Calu3 (cell line): ENCODE measurements around the gene ZYX. TPM values are rescaled to one million over a fixed set of nuclear protein-coding genes. Genes with fewer than 3 reads are reported as not detected.

Source experiments
- BruUV-seq: library from RNA; stranded (reverse); fragments of 400-500 nt; replicated peaks from 2 replicates; lab custom pipeline; 2021; lab: Mats Ljungman, UMichigan
- CTCF ChIA-PET: fragments of 300-600 bp; sonication (Branson Sonifier 250); formaldehyde crosslinking; loops from one replicate; lab custom pipeline; 2022; ENCODE audit warnings: antibody characterized with exemption; lab: Charles Lee
- DNase-seq: peaks from one replicate; pipeline ENCODE4 v3.0.0; 2022
- H3K27ac Mint-ChIP-seq: one replicate; pipeline ENCODE4 v1.8.0; 2022; ENCODE audit warnings: mixed read lengths; ENCODE audit not compliant: unreplicated experiment
- H3K27me3 Mint-ChIP-seq: one replicate; pipeline ENCODE4 v1.8.0; 2022; ENCODE audit warnings: mixed read lengths; ENCODE audit not compliant: unreplicated experiment
- H3K36me3 Mint-ChIP-seq: one replicate; pipeline ENCODE4 v1.8.0; 2022; ENCODE audit warnings: mild to moderate bottlenecking, moderate library complexity, mixed read lengths; ENCODE audit not compliant: insufficient read depth, unreplicated experiment
- H3K4me1 Mint-ChIP-seq: one replicate; pipeline ENCODE4 v1.8.0; 2022; ENCODE audit warnings: mild to moderate bottlenecking, low read depth, mixed read lengths; ENCODE audit not compliant: unreplicated experiment
- H3K4me3 Mint-ChIP-seq: one replicate; pipeline ENCODE4 v1.8.0; 2022; ENCODE audit warnings: mild to moderate bottlenecking, low read depth, moderate library complexity, mixed read lengths; ENCODE audit not compliant: unreplicated experiment
- H3K9me3 Mint-ChIP-seq: one replicate; pipeline ENCODE4 v1.8.0; 2022; ENCODE audit warnings: low read depth, mixed read lengths; ENCODE audit not compliant: unreplicated experiment
- intact Hi-C: fragments of 100-400 bp; cut with micrococcal nuclease; formaldehyde crosslinking; loops from one replicate; pipeline ENCODE4 v1.10.0; 2022; ENCODE audit not compliant: unreplicated experiment
- total RNA-seq: library from RNA; stranded (reverse); gene quantifications from 2 replicates; pipeline ENCODE4 v1.2.3, GENCODE V29; 2022
- TF ChIP-seq, protein P1 (sequence below): fragments of 200-600 bp; IDR thresholded peaks from one replicate; pipeline ENCODE4 v1.8.0; 2022; ENCODE audit warnings: antibody characterized with exemption; ENCODE audit not compliant: unreplicated experiment

ZYX gene
- total RNA-seq, 1 experiment from 2014 or later, result 114 TPM

DNA sequence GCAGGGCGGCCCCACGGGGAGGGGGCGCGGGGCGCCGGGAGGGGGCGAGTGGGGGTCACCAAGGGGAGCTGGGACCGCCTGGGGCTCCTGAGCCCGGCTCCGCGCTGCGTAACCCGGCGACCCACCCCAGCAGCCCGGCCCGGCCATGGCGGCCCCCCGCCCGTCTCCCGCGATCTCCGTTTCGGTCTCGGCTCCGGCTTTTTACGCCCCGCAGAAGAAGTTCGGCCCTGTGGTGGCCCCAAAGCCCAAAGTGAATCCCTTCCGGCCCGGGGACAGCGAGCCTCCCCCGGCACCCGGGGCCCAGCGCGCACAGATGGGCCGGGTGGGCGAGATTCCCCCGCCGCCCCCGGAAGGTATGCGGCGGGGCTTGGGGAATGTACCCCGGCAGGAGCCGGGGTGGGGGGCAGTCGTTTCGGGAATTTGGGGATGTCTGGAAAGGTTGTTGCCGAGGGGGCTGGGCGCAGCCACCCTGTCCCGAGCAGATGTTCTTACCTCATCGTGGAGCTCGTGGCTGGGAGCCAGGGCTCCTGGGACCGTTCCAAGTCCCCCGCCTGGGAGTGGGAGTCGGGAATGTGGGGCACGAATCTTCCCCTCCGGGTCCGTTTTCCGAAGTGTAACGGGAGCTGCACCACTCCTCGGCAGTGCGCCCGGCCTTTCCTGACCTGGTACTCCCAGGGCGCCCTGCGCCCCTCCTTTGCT lies 431 bp downstream of the ZYX start:
- BruUV-seq, result no TSS peak
- CTCF ChIA-PET, result interaction anchor here (0.5 to 0.7 kb wide), 2 partner anchors 12 to 141 kb away, joined by 3 read pairs; no protein-coding TSS in a partner anchor
- Mint-ChIP-seq H3K27ac (no peak overlapping the region), H3K4me1 (peaks cover 21% of the 10 kb centered on the region), H3K36me3 (peaks cover 46% of the 10 kb centered on the region), H3K27me3 (no peaks in the 10 kb centered on the region), H3K9me3 (no peaks in the 10 kb centered on the region), H3K4me3 (peak overlapping the region; percentile 85)
- DNase-seq, result peak; percentile 72
- TF ChIP-seq, protein P1, sequence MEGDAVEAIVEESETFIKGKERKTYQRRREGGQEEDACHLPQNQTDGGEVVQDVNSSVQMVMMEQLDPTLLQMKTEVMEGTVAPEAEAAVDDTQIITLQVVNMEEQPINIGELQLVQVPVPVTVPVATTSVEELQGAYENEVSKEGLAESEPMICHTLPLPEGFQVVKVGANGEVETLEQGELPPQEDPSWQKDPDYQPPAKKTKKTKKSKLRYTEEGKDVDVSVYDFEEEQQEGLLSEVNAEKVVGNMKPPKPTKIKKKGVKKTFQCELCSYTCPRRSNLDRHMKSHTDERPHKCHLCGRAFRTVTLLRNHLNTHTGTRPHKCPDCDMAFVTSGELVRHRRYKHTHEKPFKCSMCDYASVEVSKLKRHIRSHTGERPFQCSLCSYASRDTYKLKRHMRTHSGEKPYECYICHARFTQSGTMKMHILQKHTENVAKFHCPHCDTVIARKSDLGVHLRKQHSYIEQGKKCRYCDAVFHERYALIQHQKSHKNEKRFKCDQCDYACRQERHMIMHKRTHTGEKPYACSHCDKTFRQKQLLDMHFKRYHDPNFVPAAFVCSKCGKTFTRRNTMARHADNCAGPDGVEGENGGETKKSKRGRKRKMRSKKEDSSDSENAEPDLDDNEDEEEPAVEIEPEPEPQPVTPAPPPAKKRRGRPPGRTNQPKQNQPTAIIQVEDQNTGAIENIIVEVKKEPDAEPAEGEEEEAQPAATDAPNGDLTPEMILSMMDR, result no peak
- intact Hi-C loops, result loop anchor here (2.0 kb wide), 1 partner anchor 51 kb away; no protein-coding TSS in a partner anchor

DNA sequence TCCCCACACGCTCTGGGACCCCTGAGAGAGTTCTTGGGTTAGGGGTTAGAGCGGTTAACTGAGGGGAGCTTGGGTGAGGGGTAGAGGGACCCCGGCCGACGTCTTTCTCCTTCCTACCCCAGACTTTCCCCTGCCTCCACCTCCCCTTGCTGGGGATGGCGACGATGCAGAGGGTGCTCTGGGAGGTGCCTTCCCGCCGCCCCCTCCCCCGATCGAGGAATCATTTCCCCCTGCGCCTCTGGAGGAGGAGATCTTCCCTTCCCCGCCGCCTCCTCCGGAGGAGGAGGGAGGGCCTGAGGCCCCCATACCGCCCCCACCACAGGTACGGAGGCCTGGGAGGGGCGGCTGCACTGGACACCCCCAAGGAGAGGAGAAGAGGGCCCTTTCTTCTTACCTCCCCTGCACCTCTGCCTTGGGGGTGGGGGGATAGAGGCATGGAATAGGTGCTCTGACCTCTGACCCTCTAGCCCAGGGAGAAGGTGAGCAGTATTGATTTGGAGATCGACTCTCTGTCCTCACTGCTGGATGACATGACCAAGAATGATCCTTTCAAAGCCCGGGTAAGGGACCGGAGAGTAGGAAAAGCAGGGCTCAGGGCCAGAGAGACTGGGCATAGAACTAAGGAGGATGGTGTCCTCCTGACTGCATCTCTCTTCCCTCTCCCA lies 1.1 kb downstream of the ZYX start:
- intact Hi-C loops, result no loop called here
- H3K9me3 Mint-ChIP-seq, result no peaks in the 10 kb centered on the region
- TF ChIP-seq, protein P1, result no peak
- H3K27me3 Mint-ChIP-seq, result no peaks in the 10 kb centered on the region
- peaks cover 46% of the 10 kb centered on the region for H3K36me3 Mint-ChIP-seq
- no peak for DNase-seq
- H3K4me3 Mint-ChIP-seq, result peak overlapping the region; percentile 85
- BruUV-seq, result TSS peak; percentile 57
- H3K27ac Mint-ChIP-seq, result no peak overlapping the region
- peaks cover 21% of the 10 kb centered on the region for H3K4me1 Mint-ChIP-seq
- CTCF ChIA-PET, result interaction anchor here (0.5 to 0.7 kb wide), 2 partner anchors 12 to 142 kb away, joined by 3 read pairs; no protein-coding TSS in a partner anchor

DNA sequence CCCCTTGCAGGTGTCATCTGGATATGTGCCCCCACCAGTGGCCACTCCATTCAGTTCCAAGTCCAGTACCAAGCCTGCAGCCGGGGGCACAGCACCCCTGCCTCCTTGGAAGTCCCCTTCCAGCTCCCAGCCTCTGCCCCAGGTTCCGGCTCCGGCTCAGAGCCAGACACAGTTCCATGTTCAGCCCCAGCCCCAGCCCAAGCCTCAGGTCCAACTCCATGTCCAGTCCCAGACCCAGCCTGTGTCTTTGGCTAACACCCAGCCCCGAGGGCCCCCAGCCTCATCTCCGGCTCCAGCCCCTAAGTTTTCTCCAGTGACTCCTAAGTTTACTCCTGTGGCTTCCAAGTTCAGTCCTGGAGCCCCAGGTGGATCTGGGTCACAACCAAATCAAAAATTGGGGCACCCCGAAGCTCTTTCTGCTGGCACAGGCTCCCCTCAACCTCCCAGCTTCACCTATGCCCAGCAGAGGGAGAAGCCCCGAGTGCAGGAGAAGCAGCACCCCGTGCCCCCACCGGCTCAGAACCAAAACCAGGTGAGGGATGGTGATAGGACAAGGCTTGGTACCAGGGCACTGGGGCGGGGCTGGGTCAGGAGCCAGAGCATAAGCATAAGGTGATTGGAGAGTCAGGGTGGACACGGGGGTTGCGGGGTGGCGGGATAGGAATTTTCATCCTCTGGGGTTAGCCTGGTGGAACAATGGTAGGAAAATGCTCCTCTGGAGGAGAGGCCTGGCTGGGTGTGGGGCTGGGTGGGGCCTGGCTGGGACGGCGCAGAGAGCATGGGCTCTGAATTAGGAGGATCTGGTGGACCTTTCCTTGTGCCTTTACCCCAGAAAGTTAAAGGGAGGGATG lies 1.9 kb downstream of the ZYX start:
- DNase-seq, result no peak
- peaks cover 46% of the 10 kb centered on the region for H3K36me3 Mint-ChIP-seq
- no peaks in the 10 kb centered on the region for H3K9me3 Mint-ChIP-seq
- BruUV-seq, result no TSS peak
- intact Hi-C loops, result no loop called here
- no peak overlapping the region for H3K27ac Mint-ChIP-seq
- H3K27me3 Mint-ChIP-seq, result no peaks in the 10 kb centered on the region
- peaks cover 21% of the 10 kb centered on the region for H3K4me1 Mint-ChIP-seq
- CTCF ChIA-PET, result no interaction called here
- TF ChIP-seq, protein P1, result no peak
- peak overlapping the region; percentile 85 for H3K4me3 Mint-ChIP-seq

DNA sequence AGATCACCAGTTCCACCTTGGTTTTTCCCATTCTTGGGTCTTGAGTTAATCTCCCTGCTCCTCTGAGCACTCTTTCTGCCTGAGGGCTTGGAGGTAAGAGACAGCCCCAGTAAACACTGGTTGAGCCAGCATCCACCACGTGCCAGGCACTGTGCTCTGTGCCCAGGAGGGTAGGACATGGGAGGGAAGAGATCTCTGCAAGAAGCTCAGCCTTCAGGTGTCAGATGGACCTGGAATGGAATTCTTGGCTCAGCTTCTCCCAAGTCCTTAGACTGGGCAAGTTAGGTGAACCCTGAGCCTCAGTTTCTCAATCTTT lies 2.5 kb downstream of the ZYX start:
- no peak for DNase-seq
- Mint-ChIP-seq H3K4me1 (peaks cover 16% of the 10 kb centered on the region), H3K27ac (no peak overlapping the region), H3K9me3 (no peaks in the 10 kb centered on the region), H3K27me3 (no peaks in the 10 kb centered on the region), H3K4me3 (no peak overlapping the region), H3K36me3 (peaks cover 51% of the 10 kb centered on the region)
- TF ChIP-seq, protein P1, result no peak
- CTCF ChIA-PET, result no interaction called here
- no TSS peak for BruUV-seq
- intact Hi-C loops, result no loop called here
